ENCODE measurements around the gene NFATC1.

NFATC1 gene

DNA sequence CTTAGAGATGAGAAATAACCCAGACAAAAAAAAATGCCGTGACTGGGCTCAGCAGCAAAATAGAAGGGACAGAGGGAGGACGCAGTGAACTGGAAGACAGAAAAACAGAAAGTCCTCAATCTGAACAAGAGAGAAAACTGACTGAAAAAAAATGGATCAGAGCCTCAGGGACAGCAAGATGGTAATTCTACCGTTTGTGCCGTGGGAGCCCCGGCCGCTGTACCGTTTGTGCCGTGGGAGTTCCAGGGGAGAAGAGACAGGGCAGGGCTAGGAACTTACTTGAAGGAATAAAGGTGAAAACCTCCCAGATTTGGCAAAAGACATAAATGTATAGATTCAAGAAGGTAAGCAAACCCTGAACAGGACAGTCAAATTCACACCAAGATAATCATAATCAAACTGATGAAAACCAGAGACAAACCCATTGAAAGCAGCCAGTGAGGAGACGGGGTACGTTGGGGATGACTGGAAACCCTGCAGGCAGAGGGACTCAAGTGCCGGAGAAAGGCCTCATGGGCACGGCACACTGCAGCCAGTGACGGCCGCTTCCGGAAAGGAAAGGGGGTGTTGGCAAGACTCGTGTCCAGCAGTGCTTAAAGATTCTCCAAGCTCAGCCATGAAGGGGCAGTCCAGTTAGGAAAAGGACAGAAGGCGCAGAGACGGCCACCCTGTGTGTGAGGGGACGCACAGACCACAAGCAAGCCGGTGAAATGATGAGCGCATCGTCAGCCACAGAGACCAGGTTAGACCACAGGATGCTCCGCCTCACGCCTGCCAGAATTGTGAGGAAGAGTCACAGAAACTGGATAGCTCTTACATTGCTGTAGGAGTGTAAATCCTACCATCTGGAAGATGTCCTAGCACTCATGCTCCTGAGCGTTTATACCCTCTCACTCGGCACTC, 40.0 kb upstream of the NFATC1 start:
- no peak for DNase-seq (ENCODE audit: low read depth, low spot score)
- TF ChIP-seq, protein P1, sequence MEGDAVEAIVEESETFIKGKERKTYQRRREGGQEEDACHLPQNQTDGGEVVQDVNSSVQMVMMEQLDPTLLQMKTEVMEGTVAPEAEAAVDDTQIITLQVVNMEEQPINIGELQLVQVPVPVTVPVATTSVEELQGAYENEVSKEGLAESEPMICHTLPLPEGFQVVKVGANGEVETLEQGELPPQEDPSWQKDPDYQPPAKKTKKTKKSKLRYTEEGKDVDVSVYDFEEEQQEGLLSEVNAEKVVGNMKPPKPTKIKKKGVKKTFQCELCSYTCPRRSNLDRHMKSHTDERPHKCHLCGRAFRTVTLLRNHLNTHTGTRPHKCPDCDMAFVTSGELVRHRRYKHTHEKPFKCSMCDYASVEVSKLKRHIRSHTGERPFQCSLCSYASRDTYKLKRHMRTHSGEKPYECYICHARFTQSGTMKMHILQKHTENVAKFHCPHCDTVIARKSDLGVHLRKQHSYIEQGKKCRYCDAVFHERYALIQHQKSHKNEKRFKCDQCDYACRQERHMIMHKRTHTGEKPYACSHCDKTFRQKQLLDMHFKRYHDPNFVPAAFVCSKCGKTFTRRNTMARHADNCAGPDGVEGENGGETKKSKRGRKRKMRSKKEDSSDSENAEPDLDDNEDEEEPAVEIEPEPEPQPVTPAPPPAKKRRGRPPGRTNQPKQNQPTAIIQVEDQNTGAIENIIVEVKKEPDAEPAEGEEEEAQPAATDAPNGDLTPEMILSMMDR (IDR thresholded peaks at IDR 0.05; ENCODE audit: insufficient read depth, low read length, missing control alignments) = no peak
- CTCF ChIA-PET = no interaction called here
- POLR2A ChIA-PET = no interaction called here
- H3K4me3 ChIP-seq (ENCODE audit: low read depth, low read length) = no peak overlapping the region

DNA sequence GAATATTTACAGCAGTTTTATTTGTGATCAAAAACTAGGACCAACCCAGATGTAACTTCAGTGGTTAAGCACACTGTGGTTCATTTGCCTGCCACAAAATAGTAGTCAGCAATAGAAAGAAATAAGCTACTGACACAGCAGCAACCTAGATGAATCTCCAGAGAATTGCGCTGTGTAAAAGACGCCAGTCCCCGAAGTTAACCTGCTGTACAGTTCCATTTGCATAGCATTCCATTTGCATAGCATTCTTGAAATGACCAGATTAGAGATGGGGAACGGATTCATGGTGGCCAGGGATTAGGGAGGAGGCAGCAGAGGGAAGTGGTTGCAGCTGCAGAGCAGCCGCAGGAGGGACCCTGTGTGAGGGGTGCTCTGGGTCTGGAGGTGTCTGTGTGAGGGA, 39.3 kb upstream of the NFATC1 start:
- no peak for DNase-seq (ENCODE audit: low read depth, low spot score)
- POLR2A ChIA-PET = no interaction called here
- TF ChIP-seq, protein P1 (IDR thresholded peaks at IDR 0.05; ENCODE audit: insufficient read depth, low read length, missing control alignments) = no peak
- CTCF ChIA-PET = no interaction called here
- no peak overlapping the region for H3K4me3 ChIP-seq (ENCODE audit: low read depth, low read length)

DNA sequence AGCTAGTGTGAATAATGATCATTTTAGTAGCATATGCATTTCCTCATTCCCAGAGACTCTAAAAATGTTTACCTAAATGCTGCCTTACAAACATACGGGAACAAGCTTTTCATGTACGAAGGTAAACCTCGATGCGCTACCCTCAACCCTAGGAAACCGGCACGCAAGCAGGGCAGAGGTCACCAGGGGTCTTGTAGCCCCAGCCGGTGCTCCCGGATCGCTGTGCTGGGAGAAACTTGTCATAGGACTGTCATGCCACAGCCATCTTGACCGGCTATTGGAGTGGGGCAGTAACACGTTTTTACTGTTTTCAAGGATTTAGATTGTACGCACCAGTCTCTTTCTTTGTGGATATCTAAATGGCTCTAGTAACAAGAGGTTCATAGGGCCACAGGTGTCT, 34.8 kb upstream of the NFATC1 start:
- no peak for DNase-seq (ENCODE audit: low read depth, low spot score)
- TF ChIP-seq, protein P1 (IDR thresholded peaks at IDR 0.05; ENCODE audit: insufficient read depth, low read length, missing control alignments) = no peak
- no peak overlapping the region for H3K4me3 ChIP-seq (ENCODE audit: low read depth, low read length)
- ChIA-PET POLR2A (no interaction called here), CTCF (interaction anchor here (0.8 to 4.1 kb wide), 3 partner anchors 15 to 282 kb away, joined by 3 to 48 read pairs (median 3); no protein-coding TSS in a partner anchor)

DNA sequence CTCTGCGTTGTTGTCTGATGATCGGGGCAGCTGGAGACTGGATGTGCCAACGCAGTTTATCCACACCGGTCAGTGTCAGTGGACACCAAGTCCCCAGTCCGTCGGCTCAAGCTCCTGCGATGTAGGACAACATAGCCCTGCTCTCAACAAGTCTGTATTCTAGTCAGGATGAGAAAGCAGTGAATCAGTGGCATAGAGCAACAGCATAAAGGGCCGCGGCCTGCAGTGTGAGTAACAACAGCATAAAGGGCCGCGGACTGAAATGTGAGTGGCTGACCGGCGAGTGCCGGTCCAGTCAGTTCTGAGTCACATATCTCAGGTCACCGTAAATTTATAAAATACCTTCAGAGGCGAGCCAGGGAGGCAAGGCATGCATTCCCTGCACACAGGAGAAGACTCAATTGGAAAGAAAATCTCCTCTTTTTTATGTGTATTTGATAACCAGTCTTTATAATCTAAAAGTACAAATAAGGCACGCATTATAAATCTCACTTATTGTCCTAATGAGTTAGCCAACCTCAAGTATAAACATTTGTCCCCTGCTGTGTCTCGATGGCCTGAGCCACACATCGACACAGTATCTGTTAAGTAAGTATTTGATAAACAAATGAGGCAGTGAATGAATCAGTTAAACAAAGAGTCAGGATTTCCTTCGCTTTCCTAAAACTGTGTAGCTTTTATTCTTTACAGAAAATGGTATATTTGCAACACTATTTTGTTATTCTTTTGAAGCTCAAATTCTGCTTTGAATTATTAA, 33.8 kb upstream of the NFATC1 start:
- DNase-seq (ENCODE audit: low read depth, low spot score) = peak; percentile 21
- ChIA-PET CTCF (interaction anchor here (0.8 to 4.1 kb wide), 3 partner anchors 14 to 281 kb away, joined by 3 to 48 read pairs (median 3); no protein-coding TSS in a partner anchor), POLR2A (no interaction called here)
- H3K4me3 ChIP-seq (ENCODE audit: low read depth, low read length) = no peak overlapping the region
- TF ChIP-seq, protein P1 (IDR thresholded peaks at IDR 0.05; ENCODE audit: insufficient read depth, low read length, missing control alignments) = no peak

DNA sequence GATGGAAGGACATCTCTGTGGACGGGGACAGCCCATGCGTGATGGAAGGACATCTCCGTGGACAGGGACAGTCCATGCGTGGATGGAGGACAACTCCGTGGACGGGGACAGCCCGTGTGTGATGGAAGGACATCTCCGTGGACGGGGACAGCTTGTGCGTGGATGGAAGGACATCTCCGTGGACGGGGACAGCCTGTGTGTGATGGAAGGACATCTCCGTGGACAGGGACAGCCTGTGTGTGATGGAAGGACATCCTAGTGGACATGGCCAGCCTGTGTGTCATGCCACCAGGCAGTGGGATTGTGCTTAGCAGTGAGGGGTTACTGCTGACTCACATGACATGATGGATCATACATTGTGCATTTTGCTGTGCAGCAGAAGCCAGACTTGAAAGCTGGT, 30.0 kb upstream of the NFATC1 start:
- TF ChIP-seq, protein P1 (IDR thresholded peaks at IDR 0.05; ENCODE audit: insufficient read depth, low read length, missing control alignments) = no peak
- POLR2A ChIA-PET = interaction anchor here (0.6 kb wide), 1 partner anchor 18 kb away, joined by 3 read pairs; no protein-coding TSS in a partner anchor
- no peak for DNase-seq (ENCODE audit: low read depth, low spot score)
- H3K4me3 ChIP-seq (ENCODE audit: low read depth, low read length) = no peak overlapping the region
- CTCF ChIA-PET = interaction anchor here (1.1 to 3.2 kb wide), 3 partner anchors 13 to 17 kb away, joined by 3 to 31 read pairs (median 4); no protein-coding TSS in a partner anchor

Data from AG04449 (cell line).